Measurements from ENCODE around the gene PRKCA.
"Not testable (repeated sequence)": the region's sequence is repeated elsewhere in the genome, so short reads cannot be mapped to it uniquely, and the experiment has no call there.

PRKCA gene

GRCh38 chr17:66474806-66475497 is 172.5 kb downstream of the PRKCA start:
- peaks cover 4% of the 10 kb centered on the region for H3K9me3 Mint-ChIP-seq (ENCODE audit: low read depth)
- peak overlapping the region; percentile 50 for H3K27ac Mint-ChIP-seq

GRCh38 chr17:66476014-66476413 is 173.6 kb downstream of the PRKCA start:
- no peak overlapping the region for H3K4me3 Mint-ChIP-seq
- H3K9me3 Mint-ChIP-seq (ENCODE audit: low read depth): peaks cover 4% of the 10 kb centered on the region
- peaks cover 26% of the 10 kb centered on the region for H3K36me3 Mint-ChIP-seq
- H3K27ac Mint-ChIP-seq: peak overlapping the region; percentile 58
- H3K4me1 Mint-ChIP-seq (ENCODE audit: low read depth): peaks cover 53% of the 10 kb centered on the region
- H3K27me3 Mint-ChIP-seq: no peaks in the 10 kb centered on the region

More at GRCh38 chr17:66474806-66475497, 172.5 kb downstream of the PRKCA start:
- peaks cover 59% of the 10 kb centered on the region for H3K4me1 Mint-ChIP-seq (ENCODE audit: low read depth)
- H3K36me3 Mint-ChIP-seq: peaks cover 26% of the 10 kb centered on the region
- H3K27me3 Mint-ChIP-seq: no peaks in the 10 kb centered on the region
- no peak overlapping the region for H3K4me3 Mint-ChIP-seq

DNA sequence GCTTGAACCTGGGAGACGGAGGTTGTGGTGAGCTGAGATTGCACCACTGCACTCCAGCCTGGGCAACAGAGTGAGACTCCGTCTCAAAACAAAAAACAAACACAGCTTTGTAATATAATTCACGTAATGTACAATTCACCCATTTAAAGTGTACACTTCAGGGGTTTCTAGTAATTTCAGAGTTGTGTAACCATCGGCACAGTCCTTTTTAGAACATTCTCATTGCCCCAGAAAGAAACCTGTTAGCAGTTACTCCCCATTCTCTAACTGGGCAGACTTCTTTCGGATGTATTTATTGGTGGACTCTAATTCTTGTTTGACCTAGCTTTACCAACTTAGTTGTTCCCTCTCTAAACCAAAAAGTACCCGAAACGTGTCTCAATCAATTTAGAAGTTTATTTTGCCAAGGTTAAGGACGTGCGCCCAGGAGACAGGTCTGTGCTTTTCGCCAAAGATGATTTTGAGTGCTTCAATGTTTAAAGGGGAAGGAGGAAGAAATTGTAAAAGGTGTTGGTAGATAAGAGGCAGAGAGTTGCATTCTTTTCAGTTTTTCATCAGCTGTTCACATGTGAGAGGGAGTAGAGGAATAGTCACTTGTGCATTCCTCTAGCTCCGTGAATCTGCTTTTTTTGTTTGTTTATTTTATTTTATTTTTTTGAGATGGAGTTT is 175.3 kb downstream of the PRKCA start:
- Mint-ChIP-seq H3K36me3 (peaks cover 28% of the 10 kb centered on the region), H3K27ac (no peak overlapping the region), H3K27me3 (no peaks in the 10 kb centered on the region), H3K9me3 (ENCODE audit: low read depth) (peaks cover 4% of the 10 kb centered on the region), H3K4me1 (ENCODE audit: low read depth) (peaks cover 48% of the 10 kb centered on the region), H3K4me3 (no peak overlapping the region)

GRCh38 chr17:66479230-66479889 is 176.9 kb downstream of the PRKCA start:
- H3K4me3 Mint-ChIP-seq; H3K9me3 Mint-ChIP-seq (ENCODE audit: low read depth); H3K27me3 Mint-ChIP-seq: not testable (repeated sequence)
- Mint-ChIP-seq H3K27ac (peak overlapping the region; percentile 24), H3K4me1 (ENCODE audit: low read depth) (peaks cover 48% of the 10 kb centered on the region), H3K36me3 (peaks cover 26% of the 10 kb centered on the region)

- Mint-ChIP-seq H3K36me3 (peaks cover 25% of the 10 kb centered on the region), H3K4me1 (ENCODE audit: low read depth) (peaks cover 47% of the 10 kb centered on the region), H3K4me3 (no peak overlapping the region), H3K27ac (no peak overlapping the region), H3K27me3 (no peaks in the 10 kb centered on the region), H3K9me3 (ENCODE audit: low read depth) (peaks cover 4% of the 10 kb centered on the region)
These were observed 177.8 kb downstream of the PRKCA start for GRCh38 chr17:66480243-66480642.

DNA sequence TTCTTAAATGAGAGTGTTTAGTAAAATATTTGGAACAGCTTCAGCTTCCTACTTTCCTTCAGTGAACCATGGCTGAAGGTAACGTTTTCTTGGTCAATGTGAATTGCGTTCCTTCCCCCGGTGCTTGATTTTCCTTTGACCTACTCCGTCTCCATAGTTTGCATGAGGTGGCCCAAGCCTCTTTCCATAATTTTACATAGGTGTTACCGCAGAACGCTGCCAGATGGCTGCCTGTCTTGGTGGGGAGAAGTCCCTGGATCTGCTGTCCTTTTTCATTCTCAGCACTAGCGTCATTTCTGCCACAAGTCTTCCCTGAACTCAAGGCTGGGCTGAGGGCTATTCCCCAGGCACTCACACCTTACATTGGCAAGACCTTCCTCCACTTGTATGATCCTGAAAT is 178.4 kb downstream of the PRKCA start:
- Mint-ChIP-seq H3K4me3 (no peak overlapping the region), H3K36me3 (peaks cover 24% of the 10 kb centered on the region), H3K27me3 (no peaks in the 10 kb centered on the region), H3K27ac (no peak overlapping the region), H3K9me3 (ENCODE audit: low read depth) (peaks cover 4% of the 10 kb centered on the region), H3K4me1 (ENCODE audit: low read depth) (peaks cover 47% of the 10 kb centered on the region)

DNA sequence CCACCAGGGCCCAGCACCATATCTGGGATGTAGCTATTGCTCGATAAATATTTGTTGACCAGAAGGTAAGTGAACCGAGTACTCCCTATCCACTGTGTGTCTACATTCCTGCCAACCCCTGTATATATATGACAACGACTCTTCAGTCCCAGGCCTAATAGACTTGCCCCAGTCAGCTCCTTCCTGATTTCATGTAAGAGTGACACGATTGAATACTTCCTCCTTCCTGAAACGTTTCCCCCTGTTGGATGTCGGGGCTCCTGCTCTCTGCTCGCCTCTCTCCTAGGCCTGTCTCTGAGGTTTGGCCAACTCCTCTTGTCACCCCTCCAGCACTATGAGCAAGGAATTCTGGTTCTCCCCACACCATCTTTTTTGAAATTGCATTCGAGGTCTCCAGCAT is 178.9 kb downstream of the PRKCA start:
- H3K4me1 Mint-ChIP-seq (ENCODE audit: low read depth): peaks cover 47% of the 10 kb centered on the region
- peaks cover 4% of the 10 kb centered on the region for H3K9me3 Mint-ChIP-seq (ENCODE audit: low read depth)
- peaks cover 24% of the 10 kb centered on the region for H3K36me3 Mint-ChIP-seq
- H3K27ac Mint-ChIP-seq: no peak overlapping the region
- H3K4me3 Mint-ChIP-seq: no peak overlapping the region
- H3K27me3 Mint-ChIP-seq: no peaks in the 10 kb centered on the region

- Mint-ChIP-seq H3K27me3 (no peaks in the 10 kb centered on the region), H3K4me1 (ENCODE audit: low read depth) (peaks cover 59% of the 10 kb centered on the region), H3K9me3 (ENCODE audit: low read depth) (peaks cover under 1% of the 10 kb centered on the region), H3K4me3 (no peak overlapping the region), H3K36me3 (peaks cover 19% of the 10 kb centered on the region), H3K27ac (no peak overlapping the region)
These were observed 181.5 kb downstream of the PRKCA start for GRCh38 chr17:66483906-66484305.

- Mint-ChIP-seq H3K27me3 (no peaks in the 10 kb centered on the region), H3K4me1 (ENCODE audit: low read depth) (peaks cover 64% of the 10 kb centered on the region), H3K36me3 (peaks cover 12% of the 10 kb centered on the region), H3K4me3 (no peak overlapping the region), H3K9me3 (ENCODE audit: low read depth) (no peaks in the 10 kb centered on the region), H3K27ac (peak overlapping the region; percentile 25)
These were observed 183.0 kb downstream of the PRKCA start for GRCh38 chr17:66485309-66485947.

GRCh38 chr17:66487121-66487520 is 184.7 kb downstream of the PRKCA start:
- H3K27me3 Mint-ChIP-seq: no peaks in the 10 kb centered on the region

GRCh38 chr17:66487981-66488468 is 185.6 kb downstream of the PRKCA start:
- H3K4me1 Mint-ChIP-seq (ENCODE audit: low read depth): peaks cover 75% of the 10 kb centered on the region
- H3K27me3 Mint-ChIP-seq: no peaks in the 10 kb centered on the region
- H3K36me3 Mint-ChIP-seq: peaks cover 8% of the 10 kb centered on the region
- no peak overlapping the region for H3K27ac Mint-ChIP-seq
- no peak overlapping the region for H3K4me3 Mint-ChIP-seq
- no peaks in the 10 kb centered on the region for H3K9me3 Mint-ChIP-seq (ENCODE audit: low read depth)

More at GRCh38 chr17:66487121-66487520, 184.7 kb downstream of the PRKCA start:
- Mint-ChIP-seq H3K9me3 (ENCODE audit: low read depth) (no peaks in the 10 kb centered on the region), H3K4me1 (ENCODE audit: low read depth) (peaks cover 73% of the 10 kb centered on the region), H3K27ac (no peak overlapping the region), H3K36me3 (peaks cover 8% of the 10 kb centered on the region), H3K4me3 (no peak overlapping the region)

DNA sequence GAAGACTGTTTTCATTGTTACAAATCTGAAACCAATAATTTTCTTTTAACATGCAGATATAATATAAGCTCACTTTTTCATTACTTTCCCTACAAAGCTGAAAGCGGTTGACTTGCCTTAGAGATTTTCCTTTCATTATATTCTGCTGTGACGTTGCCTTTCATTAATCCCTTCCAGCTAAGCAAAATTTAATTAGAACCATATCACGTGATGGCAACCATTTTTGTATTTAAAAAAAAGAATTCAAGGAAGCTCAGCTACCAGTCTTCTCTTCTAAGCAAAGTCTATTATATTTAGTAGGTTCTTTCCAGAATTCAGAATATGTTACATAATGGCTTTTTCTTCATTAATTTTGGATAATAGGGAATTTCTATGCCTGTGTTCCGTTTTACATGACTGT is 186.5 kb downstream of the PRKCA start:
- H3K4me3 Mint-ChIP-seq: no peak overlapping the region
- H3K27me3 Mint-ChIP-seq: no peaks in the 10 kb centered on the region
- peaks cover 8% of the 10 kb centered on the region for H3K36me3 Mint-ChIP-seq
- H3K27ac Mint-ChIP-seq: no peak overlapping the region
- H3K9me3 Mint-ChIP-seq (ENCODE audit: low read depth): no peaks in the 10 kb centered on the region
- peaks cover 80% of the 10 kb centered on the region for H3K4me1 Mint-ChIP-seq (ENCODE audit: low read depth)

DNA sequence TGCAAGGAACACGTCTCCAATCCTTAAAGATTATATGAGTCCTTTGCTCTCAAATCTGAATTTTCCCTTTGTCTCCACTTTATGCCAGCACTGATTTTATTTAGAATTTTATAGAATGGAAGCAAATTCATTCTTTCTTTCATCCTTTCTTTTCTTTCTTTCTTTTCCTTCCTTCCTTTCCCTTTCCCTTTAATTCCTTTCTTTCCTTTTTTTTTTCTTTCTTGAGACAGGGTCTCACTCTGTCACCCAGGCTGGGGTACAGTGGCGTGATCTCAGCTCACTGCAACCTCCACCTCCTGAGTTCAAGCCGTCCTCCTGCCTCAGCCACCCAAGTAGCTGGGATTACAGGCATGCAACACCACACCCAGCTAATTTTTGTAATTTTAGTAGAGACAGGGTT is 187.2 kb downstream of the PRKCA start:
- not testable (repeated sequence) for H3K27me3 Mint-ChIP-seq; H3K9me3 Mint-ChIP-seq (ENCODE audit: low read depth); H3K4me3 Mint-ChIP-seq; H3K36me3 Mint-ChIP-seq; H3K27ac Mint-ChIP-seq
- H3K4me1 Mint-ChIP-seq (ENCODE audit: low read depth): peaks cover 84% of the 10 kb centered on the region

GRCh38 chr17:66491213-66491612 is 188.8 kb downstream of the PRKCA start:
- Mint-ChIP-seq H3K9me3 (ENCODE audit: low read depth) (no peaks in the 10 kb centered on the region), H3K27me3 (no peaks in the 10 kb centered on the region), H3K4me3 (peak overlapping the region; percentile 36), H3K36me3 (peaks cover 8% of the 10 kb centered on the region), H3K27ac (peak overlapping the region; percentile 10), H3K4me1 (ENCODE audit: low read depth) (peaks cover 75% of the 10 kb centered on the region)

DNA sequence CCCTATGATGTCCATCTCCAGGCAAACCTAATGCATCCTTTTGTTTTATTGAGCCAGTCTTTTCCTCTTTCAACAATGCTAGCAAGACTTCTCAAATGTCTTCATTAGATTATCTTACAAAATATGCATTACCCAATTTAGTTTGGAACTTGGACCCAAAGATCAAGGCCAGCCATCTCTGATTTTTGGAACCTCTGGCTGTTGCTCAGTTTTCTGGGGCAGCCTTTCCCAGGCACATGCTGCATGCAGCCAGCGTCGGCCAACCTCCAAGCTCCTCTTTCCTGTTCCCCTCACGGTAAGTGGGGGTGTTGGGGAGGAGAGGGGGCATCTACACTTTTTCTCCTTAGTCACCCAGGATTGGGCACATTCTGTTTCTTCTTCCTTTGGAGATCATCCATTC is 189.3 kb downstream of the PRKCA start:
- Mint-ChIP-seq H3K4me3 (no peak overlapping the region), H3K4me1 (ENCODE audit: low read depth) (peaks cover 71% of the 10 kb centered on the region), H3K27me3 (no peaks in the 10 kb centered on the region), H3K36me3 (peaks cover 8% of the 10 kb centered on the region), H3K27ac (peak overlapping the region; percentile 24), H3K9me3 (ENCODE audit: low read depth) (no peaks in the 10 kb centered on the region)
